Naive thymus-derived CD4-positive, alpha-beta T cell (primary cell): ENCODE data around the gene OR52N4. TPM values are rescaled to one million over a fixed set of nuclear protein-coding genes. Genes with fewer than 3 reads are reported as not detected.
"Not testable (repeated sequence)": the region's sequence is repeated elsewhere in the genome, so short reads cannot be mapped to it uniquely, and the experiment has no call there.

Experiments
- ATAC-seq: fragments of 150-1000 bp; cut with Tn5 transposase; 2 replicates; pipeline ENCODE4 v1.10.0; 2021; ENCODE audit warnings: mild to moderate bottlenecking, moderate library complexity
- CTCF ChIA-PET: fragments of 350-600 bp; sonication (Branson Sonifier 250); formaldehyde crosslinking; loops from one replicate; lab custom pipeline; 2021; ENCODE audit warnings: antibody characterized with exemption; lab: Charles Lee
- POLR2A ChIA-PET: fragments of 350-600 bp; sonication (Branson Sonifier 250); formaldehyde crosslinking; loops from one replicate; lab custom pipeline; 2021; ENCODE audit warnings: antibody characterized with exemption, inconsistent platforms; lab: Charles Lee
- DNase-seq, 9 donors: peaks; one replicate each; pipeline versions ENCODE4 v3.0.0 to v3.0.0-alpha.2; 2020 to 2022; ENCODE audit warnings: mixed read lengths in 1 of 9
- H3K27ac ChIP-seq: one replicate; pipeline ENCODE4 v1.7.0; 2013; ENCODE audit warnings: mild to moderate bottlenecking, low read depth, low read length, moderate library complexity
- H3K27me3 ChIP-seq, 2 donors: one replicate each; pipeline ENCODE4 v1.7.0; 2013; ENCODE audit warnings: low read length in 2 of 2, mild to moderate bottlenecking in 2 of 2, moderate library complexity in 2 of 2; ENCODE audit not compliant: control insufficient read depth in 2 of 2, insufficient read depth in 2 of 2
- H3K36me3 ChIP-seq, 3 experiments: 1 replicate in 2 of 3; 2 replicates in 1 of 3; pipeline ENCODE4 v1.7.0; 2013; ENCODE audit warnings: low read length in 3 of 3, mild to moderate bottlenecking in 3 of 3, moderate library complexity in 1 of 3; ENCODE audit not compliant: insufficient read depth in 3 of 3, control insufficient read depth in 2 of 3
- H3K4me1 ChIP-seq, 2 donors: one replicate each; pipeline ENCODE4 v1.7.0; 2013; ENCODE audit warnings: low read length in 2 of 2, mild to moderate bottlenecking in 2 of 2, moderate library complexity in 1 of 2; ENCODE audit not compliant: control insufficient read depth in 2 of 2, insufficient read depth in 2 of 2
- H3K4me3 ChIP-seq: 2 replicates; pipeline ENCODE4 v1.7.0; 2013; ENCODE audit warnings: mild to moderate bottlenecking, low read length
- H3K9me3 ChIP-seq, 3 experiments: 1 replicate in 2 of 3; 2 replicates in 1 of 3; pipeline ENCODE4 v1.7.0; 2013; ENCODE audit warnings: low read length in 3 of 3; ENCODE audit not compliant: control insufficient read depth in 2 of 3
- H3K27ac Mint-ChIP-seq, 9 donors: one replicate each; pipeline ENCODE4 v1.8.0; 2020 to 2022; ENCODE audit warnings: mixed read lengths in 9 of 9, mild to moderate bottlenecking in 8 of 9, moderate library complexity in 5 of 9, inconsistent platforms in 2 of 9
- H3K27me3 Mint-ChIP-seq, 5 donors: one replicate each; pipeline ENCODE4 v1.8.0; 2021 to 2022; ENCODE audit warnings: mixed read lengths in 5 of 5, mild to moderate bottlenecking in 1 of 5
- H3K36me3 Mint-ChIP-seq, 5 donors: one replicate each; pipeline ENCODE4 v1.8.0; 2020 to 2022; ENCODE audit warnings: mixed read lengths in 5 of 5, mild to moderate bottlenecking in 3 of 5, inconsistent platforms in 1 of 5
- H3K4me1 Mint-ChIP-seq, 7 donors: one replicate each; pipeline ENCODE4 v1.8.0; 2020 to 2022; ENCODE audit warnings: mixed read lengths in 7 of 7, mild to moderate bottlenecking in 3 of 7, inconsistent platforms in 1 of 7
- H3K4me3 Mint-ChIP-seq, 10 donors: one replicate each; pipeline ENCODE4 v1.8.0; 2020 to 2022; ENCODE audit warnings: mild to moderate bottlenecking in 10 of 10, mixed read lengths in 10 of 10, moderate library complexity in 6 of 10, inconsistent platforms in 2 of 10
- H3K9me3 Mint-ChIP-seq, 11 donors: one replicate each; pipeline ENCODE4 v1.8.0; 2020 to 2022; ENCODE audit warnings: mixed read lengths in 11 of 11, mild to moderate bottlenecking in 4 of 11, inconsistent platforms in 1 of 11, moderate library complexity in 1 of 11
- intact Hi-C, 2 donors: fragments of 100-400 bp; cut with micrococcal nuclease; formaldehyde crosslinking; loops; one replicate each; pipeline ENCODE4 v1.15.1; 2023
- polyA plus RNA-seq, 2 donors: library from polyadenylated mRNA; unstranded; fragments of 300-500 nt; fragmentation: Illumina TruSeq; gene quantifications; one replicate each; pipeline ENCODE4 v1.2.3, GENCODE V29; 2021
- total RNA-seq, 6 experiments: library from RNA in 5 of 6; stranded (reverse) in 5 of 6; gene quantifications; 1 replicate in 5 of 6; 2 replicates in 1 of 6; pipeline ENCODE4 v1.2.3 and lab custom pipeline; 2021 to 2026

OR52N4 gene
- total RNA-seq = 1 to 10 TPM; 1.0 to 2.8 (median 2.4) TPM
- polyA plus RNA-seq = under 1 TPM; 0.25 to 0.33 TPM
- 1.5 reads per million, percentile 4 among the genes with 10 or more reads in this experiment for total RNA-seq (lab: John Stamatoyannopoulos, UW)

DNA sequence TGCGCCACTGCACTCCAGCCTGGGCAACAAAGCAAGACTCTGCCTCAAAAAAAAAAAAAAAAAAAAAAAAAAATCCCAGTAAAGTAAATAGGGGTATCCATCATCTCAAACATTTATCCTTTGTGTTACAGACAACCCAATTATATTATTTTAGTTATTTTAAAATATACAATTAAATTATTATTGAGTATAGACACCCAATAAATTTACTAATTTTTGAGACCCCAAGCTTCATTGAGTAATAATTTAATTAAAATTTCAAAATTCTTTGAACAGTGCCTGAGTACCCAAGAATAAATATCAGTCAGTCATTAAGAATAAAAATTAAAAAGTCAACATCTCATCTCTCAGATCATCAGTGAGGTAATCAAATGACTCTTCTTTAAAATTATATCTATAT lies at the start of gene OR52N4:
Gene OR52N4 (plus strand): TSS at position 301 of the 400 bp plus-strand sequence. CDS start 498 bp downstream, outside the sequence.
- no peaks in the 10 kb centered on the region for H3K27me3 ChIP-seq
- Mint-ChIP-seq H3K4me1 (no peaks in the 10 kb centered on the region), H3K27me3 (peaks cover 0 to 8% (median 0%) of the 10 kb centered on the region in 5 donors), H3K36me3 (peaks cover 0 to 4% (median 0%) of the 10 kb centered on the region in 5 donors), H3K27ac (no peak within 1 kb of the TSS), H3K4me3 (no peak within 1 kb of the TSS), H3K9me3 (no peaks in the 10 kb centered on the region)
- CTCF ChIA-PET = no interaction called here
- intact Hi-C loops = no loop called here
- no peaks in the 10 kb centered on the region for H3K4me1 ChIP-seq
- DNase-seq (no peak), ATAC-seq (no peak)
- no peak within 1 kb of the TSS for H3K27ac ChIP-seq
- POLR2A ChIA-PET = no interaction called here
- H3K4me3 ChIP-seq = no peak within 1 kb of the TSS
- no peaks in the 10 kb centered on the region for H3K36me3 ChIP-seq
- H3K9me3 ChIP-seq = no peaks in the 10 kb centered on the region

DNA sequence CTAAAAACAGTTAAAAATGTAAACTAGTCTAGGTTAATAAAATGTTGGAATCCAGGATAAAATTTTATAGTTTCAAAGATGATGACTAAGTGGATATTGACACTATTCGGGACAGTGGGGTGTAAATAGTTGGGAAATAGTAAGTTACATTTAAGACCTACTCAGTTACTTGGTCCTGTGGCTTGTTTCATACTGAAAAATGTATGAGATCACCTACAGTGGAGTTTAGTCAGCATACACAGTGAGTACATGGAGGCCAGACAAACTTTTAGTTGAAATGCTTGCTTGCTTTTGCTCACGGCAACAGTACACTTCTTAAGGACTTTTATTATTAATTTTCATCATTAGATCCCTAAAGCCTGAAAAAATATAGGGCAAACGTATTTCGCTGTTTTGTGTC lies 48.4 kb upstream of the OR52N4 start:
- Mint-ChIP-seq H3K4me3 (no peak overlapping the region), H3K27me3 (no peaks in the 10 kb centered on the region), H3K27ac (peak overlapping the region in 8 of 9 donors; percentile 24 to 82 (median 58)), H3K4me1 (peaks cover 10 to 43% (median 32%) of the 10 kb centered on the region in 7 donors), H3K9me3 (no peaks in the 10 kb centered on the region), H3K36me3 (peaks cover 12 to 55% (median 37%) of the 10 kb centered on the region in 5 donors)
- peaks cover 5 to 22% of the 10 kb centered on the region in 2 donors for H3K4me1 ChIP-seq
- H3K27ac ChIP-seq = no peak overlapping the region
- ChIA-PET CTCF (interaction anchor here (1.2 to 1.6 kb wide), 2 partner anchors 16 to 21 kb away, joined by 6 read pairs; partner anchors contain the start of genes TRIM22 and TRIM5), POLR2A (interaction anchor here (0.6 to 1.7 kb wide), 3 partner anchors 12 to 104 kb away, joined by 4 to 7 read pairs (median 5); partner anchors contain the start of gene TRIM22)
- H3K27me3 ChIP-seq = no peaks in the 10 kb centered on the region
- peaks cover 22 to 58% (median 26%) of the 10 kb centered on the region in 3 experiments for H3K36me3 ChIP-seq
- no peaks in the 10 kb centered on the region for H3K9me3 ChIP-seq
- H3K4me3 ChIP-seq = no peak overlapping the region
- ATAC-seq (no peak), DNase-seq (no peak)
- intact Hi-C loops = loop anchor here in 1 of 2 donors (2.0 kb wide), 1 partner anchor 15 kb away; no protein-coding TSS in a partner anchor

DNA sequence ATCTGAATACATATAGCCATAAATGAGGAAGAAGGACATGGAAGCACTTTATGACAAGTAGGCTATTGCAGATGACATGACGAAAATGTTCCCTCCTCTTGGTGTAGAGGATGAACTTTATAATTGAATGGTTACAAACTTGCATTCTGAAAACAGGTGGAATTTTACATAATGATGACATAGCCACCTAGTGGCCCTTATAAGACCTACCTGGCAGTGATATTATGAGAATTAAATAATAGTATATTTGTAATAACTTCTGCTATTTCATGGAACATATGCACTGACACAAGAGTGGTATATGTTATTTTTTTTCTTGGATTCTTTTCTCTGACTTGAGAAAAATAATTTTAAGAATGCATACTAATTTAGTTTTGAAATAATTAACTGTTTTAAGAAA lies 41.5 kb upstream of the OR52N4 start:
- no peaks in the 10 kb centered on the region for H3K27me3 Mint-ChIP-seq
- peaks cover 0 to 13% (median 4%) of the 10 kb centered on the region in 7 donors for H3K4me1 Mint-ChIP-seq
- peaks cover 9 to 24% (median 9%) of the 10 kb centered on the region in 3 experiments for H3K36me3 ChIP-seq
- H3K36me3 Mint-ChIP-seq = peaks cover 5 to 34% (median 12%) of the 10 kb centered on the region in 5 donors
- H3K9me3 Mint-ChIP-seq = peaks cover 0 to 5% (median 2%) of the 10 kb centered on the region in 11 donors
- DNase-seq = peak in 3 of 9 donors; percentile 8 to 33 (median 22)
- H3K27ac Mint-ChIP-seq = peak overlapping the region in 7 of 9 donors; percentile 6 to 83 (median 19)
- H3K4me3 ChIP-seq = no peak overlapping the region
- POLR2A ChIA-PET = interaction anchor here (3.9 kb wide), 1 partner anchor 27 kb away, joined by 22 read pairs; the partner anchor contains the start of gene TRIM5
- no peaks in the 10 kb centered on the region for H3K4me1 ChIP-seq
- H3K27ac ChIP-seq = no peak overlapping the region
- CTCF ChIA-PET = interaction anchor here (0.6 to 1.6 kb wide), 4 partner anchors 11 to 670 kb away, joined by 3 to 10 read pairs (median 6); partner anchors contain the start of gene TRIM5
- H3K27me3 ChIP-seq = no peaks in the 10 kb centered on the region
- no peak overlapping the region for H3K4me3 Mint-ChIP-seq
- intact Hi-C loops = loop anchor here (1.0 to 5.0 kb wide), 7 partner anchors 23 to 235 kb away; partner anchors contain the start of genes TRIM22 (in 1 of the 2) and TRIM34 (in 1 of the 2)
- ATAC-seq = peak; percentile 42
- no peaks in the 10 kb centered on the region for H3K9me3 ChIP-seq

DNA sequence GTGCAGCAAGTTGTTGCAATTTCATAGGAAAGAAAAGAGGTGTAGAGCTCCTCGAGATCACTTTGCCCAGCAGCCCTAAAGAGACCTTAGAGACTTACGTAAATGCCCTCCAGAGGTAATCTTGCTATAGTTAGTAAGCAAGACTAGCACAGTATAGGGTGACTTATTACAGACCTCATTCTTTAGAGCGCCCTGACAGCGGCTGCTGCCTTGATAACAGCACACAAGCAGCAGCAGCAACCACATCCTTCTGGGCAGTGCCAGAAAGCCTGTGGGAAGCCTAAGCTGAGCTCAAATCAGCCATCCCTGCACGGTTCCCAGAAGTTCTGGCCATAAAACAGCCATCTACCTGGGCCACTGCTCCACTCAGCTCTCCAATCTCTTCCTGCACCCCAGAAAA lies 40.3 kb upstream of the OR52N4 start:
- Histone ChIP-seq H3K27me3 (no peaks in the 10 kb centered on the region), H3K9me3 (no peaks in the 10 kb centered on the region), H3K27ac (no peak overlapping the region), H3K4me3 (no peak overlapping the region), H3K4me1 (no peaks in the 10 kb centered on the region), H3K36me3 (peaks cover under 1 to 13% (median 6%) of the 10 kb centered on the region in 3 experiments)
- intact Hi-C loops = loop anchor here (2.0 to 5.0 kb wide), 4 partner anchors 41 to 236 kb away; partner anchors contain the start of gene TRIM34 (in 1 of the 2)
- no peak overlapping the region for H3K4me3 Mint-ChIP-seq
- H3K27me3 Mint-ChIP-seq = no peaks in the 10 kb centered on the region
- peak overlapping the region in 1 of 9 donors; percentile 32 for H3K27ac Mint-ChIP-seq
- CTCF ChIA-PET = interaction anchor here (0.6 to 1.6 kb wide), 5 partner anchors 19 to 113 kb away, joined by 3 to 8 read pairs (median 3); partner anchors contain the start of genes TRIM22 and TRIM5
- H3K36me3 Mint-ChIP-seq = peaks cover 0 to 33% (median 5%) of the 10 kb centered on the region in 5 donors
- POLR2A ChIA-PET = interaction anchor here (3.9 kb wide), 1 partner anchor 29 kb away, joined by 22 read pairs; the partner anchor contains the start of gene TRIM5
- peaks cover 0 to 6% (median 2%) of the 10 kb centered on the region in 11 donors for H3K9me3 Mint-ChIP-seq
- H3K4me1 Mint-ChIP-seq = peaks cover 0 to 9% (median 4%) of the 10 kb centered on the region in 7 donors
- ATAC-seq (no peak), DNase-seq (no peak)

DNA sequence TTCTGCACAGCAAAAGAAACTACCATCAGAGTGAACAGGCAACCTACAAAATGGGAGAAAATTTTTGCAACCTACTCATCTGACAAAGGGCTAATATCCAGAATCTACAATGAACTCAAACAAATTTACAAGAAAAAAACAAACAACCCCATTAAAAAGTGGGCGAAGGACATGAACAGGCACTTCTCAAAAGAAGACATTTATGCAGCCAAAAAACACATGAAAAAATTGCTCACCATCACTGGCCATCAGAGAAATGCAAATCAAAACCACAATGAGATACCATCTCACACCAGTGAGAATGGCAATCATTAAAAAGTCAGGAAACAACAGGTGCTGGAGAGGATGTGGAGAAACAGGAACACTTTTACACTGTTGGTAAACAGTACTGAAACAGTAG lies 37.5 kb upstream of the OR52N4 start:
- H3K27ac ChIP-seq, H3K27me3 Mint-ChIP-seq, intact Hi-C loops, H3K27ac Mint-ChIP-seq, CTCF ChIA-PET, H3K4me3 ChIP-seq, H3K9me3 ChIP-seq, H3K4me1 ChIP-seq, H3K27me3 ChIP-seq, POLR2A ChIA-PET, ATAC-seq, H3K4me3 Mint-ChIP-seq, H3K36me3 ChIP-seq, H3K4me1 Mint-ChIP-seq, DNase-seq: not testable (repeated sequence)
- H3K9me3 Mint-ChIP-seq = peaks cover 0 to 14% (median 2%) of the 10 kb centered on the region in 11 donors
- peaks cover 10 to 35% (median 11%) of the 10 kb centered on the region in 5 donors for H3K36me3 Mint-ChIP-seq

DNA sequence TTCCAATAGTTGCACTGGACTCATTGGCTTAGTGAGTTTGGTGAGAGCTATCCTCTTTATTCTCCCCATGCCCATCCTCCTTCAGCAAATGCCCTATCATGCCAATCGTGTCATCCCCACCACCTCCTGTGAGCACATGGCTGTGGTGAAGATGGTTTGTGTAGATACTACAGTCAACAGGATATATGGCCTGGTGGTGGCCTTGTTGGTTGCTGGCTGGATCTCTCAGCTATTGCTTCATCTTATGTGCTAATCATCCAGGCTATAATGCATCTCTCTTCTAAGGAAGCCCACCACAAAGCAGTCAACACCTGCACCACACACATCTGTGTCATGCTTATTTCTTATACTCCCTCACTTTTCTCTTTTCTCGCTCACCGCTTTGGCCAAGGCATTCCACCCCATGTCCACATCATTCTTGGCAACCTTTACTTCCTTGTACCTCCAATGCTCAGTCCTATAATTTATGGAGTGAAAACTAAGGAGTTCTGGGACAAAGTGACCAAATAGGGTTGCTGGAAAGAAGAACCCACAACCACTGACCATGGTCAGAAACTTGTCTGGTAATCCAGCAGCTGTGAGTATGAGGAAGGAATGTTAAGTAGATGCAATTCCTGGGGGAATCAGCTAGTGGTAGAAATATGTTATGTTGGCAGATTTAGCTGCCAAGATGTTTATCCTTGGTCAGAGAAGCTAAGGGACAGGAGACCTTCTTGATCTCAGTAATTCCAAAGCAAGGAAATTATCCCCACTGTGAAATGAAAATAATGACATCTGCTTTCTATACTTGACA lies 34.1 kb upstream of the OR52N4 start:
- Histone ChIP-seq H3K27ac (no peak overlapping the region), H3K36me3 (peaks cover 0 to 4% (median 0%) of the 10 kb centered on the region in 3 experiments), H3K27me3 (no peaks in the 10 kb centered on the region), H3K4me3 (no peak overlapping the region), H3K9me3 (no peaks in the 10 kb centered on the region), H3K4me1 (no peaks in the 10 kb centered on the region)
- no peaks in the 10 kb centered on the region for H3K4me1 Mint-ChIP-seq
- POLR2A ChIA-PET = no interaction called here
- peak overlapping the region in 2 of 9 donors; percentile 16 to 28 for H3K27ac Mint-ChIP-seq
- no peak overlapping the region for H3K4me3 Mint-ChIP-seq
- intact Hi-C loops = no loop called here
- peaks cover 10 to 23% (median 14%) of the 10 kb centered on the region in 5 donors for H3K36me3 Mint-ChIP-seq
- no peak for DNase-seq
- peaks cover 0 to 14% (median 2%) of the 10 kb centered on the region in 11 donors for H3K9me3 Mint-ChIP-seq
- ATAC-seq = no peak
- H3K27me3 Mint-ChIP-seq = no peaks in the 10 kb centered on the region
- CTCF ChIA-PET = no interaction called here
